HG03575 (cell line): ENCODE results near the gene ZBTB7A.
"Not testable (repeated sequence)": the region's sequence is repeated elsewhere in the genome, so short reads cannot be mapped to it uniquely, and the experiment has no call there.

Experiments
- ATAC-seq: cut with Tn5 transposase; IDR thresholded peaks from one replicate; pipeline ENCODE4 v1.9.1; 2021; ENCODE audit not compliant: unreplicated experiment, insufficient number of reproducible peaks, low FRiP score; ENCODE audit errors: extremely low read depth

Gene ZBTB7A

DNA sequence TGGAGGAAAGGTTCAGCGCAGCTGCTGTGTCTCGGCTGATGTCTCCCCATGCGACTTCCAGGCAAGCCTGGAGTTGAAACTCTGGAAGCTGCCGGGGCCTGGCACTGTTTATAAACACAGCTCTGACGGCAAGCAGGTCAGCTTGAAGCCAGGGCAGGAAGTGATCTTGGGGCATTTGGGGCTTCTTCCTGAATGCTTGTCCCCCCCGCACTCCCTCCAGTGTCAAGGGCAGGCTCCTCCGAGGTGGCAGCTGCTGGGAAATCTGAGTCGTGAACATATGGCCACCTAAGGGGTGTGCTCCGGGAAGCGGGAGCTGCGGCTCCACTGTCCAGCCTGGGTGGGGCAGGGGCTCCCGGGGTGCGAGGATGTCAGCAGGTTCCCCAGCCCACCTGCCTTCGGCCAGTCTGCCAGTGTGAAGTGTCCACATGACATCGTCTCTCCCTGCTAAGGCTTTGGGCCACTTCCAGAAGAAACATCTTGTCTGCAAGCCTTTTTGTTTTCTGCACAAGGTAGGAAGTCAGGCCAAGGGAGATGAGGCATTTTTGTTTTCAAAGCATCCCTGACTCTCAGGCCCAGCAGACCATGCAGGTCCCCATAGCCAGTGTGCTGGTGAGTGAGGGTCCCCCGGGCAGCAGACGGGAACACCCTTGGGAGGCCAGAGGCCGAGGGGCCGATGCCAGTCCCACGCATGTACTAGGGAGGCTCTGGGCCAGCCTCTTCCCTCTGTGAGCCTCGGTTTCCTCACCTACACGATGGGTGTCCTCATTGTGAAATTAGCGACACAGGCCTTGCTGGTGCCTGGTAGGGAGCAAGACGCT, 56.5 kb downstream of the ZBTB7A start:
- ATAC-seq, result no peak

DNA sequence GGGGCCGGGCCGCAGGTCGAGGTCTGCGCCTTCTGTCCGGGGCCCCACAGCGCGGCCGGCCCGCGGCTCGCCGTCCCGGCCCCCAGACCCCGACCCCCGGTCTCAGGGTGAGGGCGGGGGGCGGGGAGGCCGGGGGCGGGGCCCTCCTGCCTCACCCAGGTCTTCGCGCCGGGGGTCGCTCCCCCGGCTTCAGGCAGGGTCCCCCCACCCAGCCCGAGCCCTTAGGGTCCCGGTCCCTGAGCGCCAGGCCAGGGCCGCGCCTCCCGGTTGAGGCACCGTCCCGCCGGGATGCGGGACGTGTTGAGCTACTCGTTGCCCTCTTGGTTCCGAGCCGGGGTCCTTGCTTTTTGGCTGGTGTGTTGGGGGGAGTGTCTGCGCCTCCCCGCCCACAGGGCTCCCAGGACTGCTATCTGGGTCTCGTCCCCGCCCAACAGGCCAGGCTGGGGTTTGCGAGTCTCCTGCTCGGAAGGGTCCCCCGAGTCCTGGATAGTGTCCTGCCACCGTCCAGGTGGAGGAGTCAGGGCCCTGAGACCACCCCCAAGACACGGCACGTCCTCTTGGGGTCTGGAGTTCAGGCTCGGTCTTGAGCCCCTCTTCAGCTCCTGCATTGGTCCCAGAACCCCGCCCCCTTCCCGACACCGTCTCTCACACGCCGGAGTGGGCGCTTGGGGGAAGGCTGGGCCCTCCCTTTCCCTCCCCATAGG, 58.7 kb downstream of the ZBTB7A start:
- no peak for ATAC-seq

DNA sequence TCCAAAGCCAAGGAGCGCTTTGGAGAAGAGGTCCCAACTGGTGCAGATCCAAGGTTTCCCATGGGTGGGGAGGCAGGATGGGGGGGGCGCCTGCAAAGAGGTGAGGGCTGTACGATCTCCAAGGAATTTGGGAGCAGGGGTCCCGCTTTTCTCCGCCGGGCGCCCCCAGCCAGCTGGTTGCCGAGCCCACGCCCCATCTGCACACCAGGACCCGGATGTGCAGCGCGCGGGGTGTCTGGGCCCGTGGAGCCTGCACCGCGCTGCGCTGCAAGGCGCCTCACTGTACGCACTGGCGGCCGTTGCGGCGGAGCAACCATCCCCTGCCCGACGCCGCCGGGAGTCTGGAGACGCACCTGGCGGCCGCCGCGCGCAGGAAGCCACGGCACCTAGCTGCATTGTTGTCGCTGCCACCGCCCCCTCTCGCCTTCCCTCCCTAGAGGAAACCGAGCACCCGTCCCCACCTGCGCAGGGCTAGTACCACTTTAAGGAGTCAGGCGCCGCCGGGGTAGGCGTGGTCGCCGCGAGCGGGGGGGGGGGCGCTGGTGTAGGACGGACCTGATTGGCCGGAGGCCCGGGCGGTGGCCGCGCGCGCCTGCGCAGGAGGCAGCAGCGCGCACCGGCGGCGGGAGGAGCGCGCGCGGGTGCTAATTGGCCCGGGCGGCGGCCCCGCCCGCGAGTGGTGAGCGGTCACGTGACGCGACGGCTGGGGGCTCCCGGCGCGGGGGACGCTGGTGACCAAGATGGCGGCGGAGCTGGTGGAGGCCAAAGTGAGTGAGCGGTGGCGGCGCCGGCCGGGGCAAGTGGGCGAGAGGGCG, 59.5 kb downstream of the ZBTB7A start, which contains the start of gene PIAS4:
TSS of gene PIAS4 (plus strand) at position 716 of the 815 bp plus-strand sequence. CDS start at position 741, 25 bp downstream.
- no peak for ATAC-seq

DNA sequence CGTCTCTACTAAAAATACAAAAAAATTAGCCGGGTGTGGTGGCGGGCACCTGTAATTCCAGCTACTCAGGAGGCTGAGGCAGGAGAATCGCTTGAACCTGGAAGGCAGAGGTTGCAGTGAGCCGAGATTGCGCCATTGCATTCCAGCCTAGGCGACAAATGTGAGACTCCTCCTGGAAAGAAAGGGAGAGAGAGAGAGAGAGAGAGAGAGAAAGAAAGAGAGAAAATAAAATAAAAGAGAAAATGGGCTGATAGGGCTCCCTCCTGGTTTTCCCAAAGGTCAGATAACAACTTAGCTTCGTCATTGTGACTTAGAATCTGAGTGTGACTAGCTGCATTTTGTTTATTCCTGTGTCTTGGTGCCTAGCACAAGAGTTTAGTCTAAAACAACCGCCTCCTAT, 61.3 kb downstream of the ZBTB7A start:
- not testable (repeated sequence) for ATAC-seq

DNA sequence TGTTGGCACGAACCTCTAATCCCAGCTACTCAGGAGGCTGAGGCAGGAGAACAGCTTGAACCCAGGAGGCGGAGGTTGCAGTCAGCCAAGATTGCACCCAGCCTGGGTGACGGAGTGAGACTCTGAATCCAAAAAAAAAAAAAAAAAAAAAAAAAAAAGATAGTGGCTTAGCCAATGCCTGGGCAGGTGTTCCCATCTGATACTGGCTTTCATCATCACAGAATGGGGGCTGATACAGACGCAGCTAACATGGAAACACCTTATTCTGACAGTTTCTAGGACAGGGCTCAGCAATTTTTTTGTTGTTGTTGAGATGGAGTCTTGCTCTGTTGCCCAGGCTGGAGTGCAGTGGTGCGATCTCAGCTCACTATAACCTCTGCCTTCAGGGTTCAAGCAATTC, 65.9 kb downstream of the ZBTB7A start:
- not testable (repeated sequence) for ATAC-seq

DNA sequence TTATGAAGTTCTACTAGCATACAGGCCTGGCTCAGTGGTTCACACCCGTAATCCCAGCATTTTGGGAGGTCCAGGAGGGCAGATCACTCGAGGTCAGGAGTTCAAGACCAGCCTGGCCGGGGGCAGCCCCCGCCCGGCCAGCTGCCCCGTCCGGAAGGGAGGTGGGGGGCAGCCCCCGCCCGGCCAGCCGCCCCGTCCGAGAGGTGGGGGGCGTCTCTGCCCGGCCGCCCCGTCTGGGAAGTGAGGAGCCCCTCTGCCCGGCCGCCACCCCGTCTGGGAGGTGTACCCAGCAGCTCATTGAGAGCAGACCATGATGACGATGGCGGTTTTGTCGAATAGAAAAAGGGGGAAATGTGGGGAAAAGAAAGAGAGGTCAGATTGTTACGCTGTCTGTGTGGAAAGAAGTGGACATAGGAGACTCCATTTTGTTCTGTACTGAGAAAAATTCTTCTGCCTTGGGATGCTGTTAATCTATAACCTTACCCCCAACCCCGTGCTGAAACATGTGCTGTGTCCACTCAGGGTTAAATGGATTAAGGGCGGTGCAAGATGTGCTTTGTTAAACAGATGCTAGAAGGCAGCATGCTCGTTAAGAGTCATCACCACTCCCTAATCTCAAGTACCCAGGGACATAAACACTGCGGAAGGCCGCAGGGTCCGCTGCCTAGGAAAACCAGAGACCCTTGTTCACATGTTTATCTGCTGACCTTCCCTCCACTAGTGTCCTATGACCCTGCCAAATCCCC, 67.9 kb downstream of the ZBTB7A start:
- ATAC-seq, result not testable (repeated sequence)

DNA sequence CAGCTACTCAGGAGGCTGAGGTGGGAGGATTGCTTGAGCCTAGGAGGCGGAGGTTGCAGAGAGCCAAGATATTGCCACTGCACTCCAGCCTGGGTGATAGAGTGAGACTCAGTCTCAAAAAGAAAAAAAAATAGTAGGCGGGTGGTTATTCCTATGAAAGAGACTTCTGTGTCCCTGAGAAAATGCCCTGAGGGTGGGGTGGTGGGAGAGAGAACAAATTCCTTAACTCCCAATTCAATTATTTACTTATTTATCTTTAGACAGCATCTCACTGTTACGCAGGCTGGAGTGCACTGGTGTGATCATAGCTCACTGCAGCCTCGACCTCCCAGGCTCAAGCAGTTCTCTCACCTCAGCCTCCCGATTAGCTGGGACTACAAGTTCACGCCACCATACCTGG, 71.1 kb downstream of the ZBTB7A start:
- no peak for ATAC-seq
